Measurements from ENCODE around the gene LMO4. TPM values are rescaled to one million over a fixed set of nuclear protein-coding genes. Genes with fewer than 3 reads are reported as not detected.

Gene LMO4
- total and polyA plus RNA-seq, 4 donors: 115 to 173 (median 149) TPM

DNA sequence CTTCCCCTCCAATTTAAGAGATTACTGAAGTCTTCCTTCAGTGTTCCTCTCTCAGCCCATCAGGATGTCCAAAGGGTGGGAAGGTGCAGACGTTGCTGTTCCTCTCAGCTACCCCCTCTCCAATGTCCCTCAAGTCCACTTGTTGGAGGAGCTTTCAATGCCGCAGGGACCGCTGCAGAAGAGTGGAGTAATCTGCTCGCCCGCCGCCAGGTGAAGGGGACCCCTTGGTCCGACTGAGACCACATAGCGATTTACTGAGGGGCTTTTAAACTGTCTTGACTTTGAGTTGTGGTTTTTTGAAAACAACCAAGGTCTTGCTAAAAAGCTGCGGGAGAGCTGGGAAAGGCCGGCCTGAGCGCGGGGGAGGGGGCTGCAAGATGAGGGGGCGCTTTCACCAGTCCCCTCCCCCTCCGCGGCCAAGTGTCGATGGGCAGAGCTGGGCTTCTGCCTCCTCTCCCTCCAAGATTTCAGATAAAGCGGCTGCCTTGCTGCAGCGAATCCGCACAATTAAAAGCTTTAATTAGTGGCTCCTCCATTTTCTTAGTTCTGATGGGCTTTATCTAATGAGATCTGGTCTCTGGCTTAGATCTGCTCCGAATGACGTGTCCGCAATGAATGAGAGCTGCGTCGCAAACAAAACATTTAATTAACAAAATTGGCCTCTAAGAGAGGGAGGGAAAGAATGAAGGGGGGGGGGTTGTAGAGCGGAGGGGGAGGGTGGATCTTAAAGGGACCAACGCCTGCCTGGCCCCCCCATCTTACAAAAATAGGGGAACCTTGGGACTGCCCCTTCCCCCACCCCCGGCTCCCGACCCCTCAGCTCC is 5.9 kb downstream of the LMO4 start:
- peak in 3 of 6 donors; percentile 39 to 85 (median 77) for DNase-seq (ENCODE audit: low read depth in 4 of 6, low spot score in 6 of 6)
- Histone ChIP-seq H3K27me3 (ENCODE audit: control insufficient read depth, insufficient read depth, low read length) (peaks cover 2% of the 10 kb centered on the region), H3K27ac (ENCODE audit: low read depth, low read length) (peak overlapping the region; percentile 80), H3K9me3 (ENCODE audit: control insufficient read depth, insufficient read depth, low read length) (no peaks in the 10 kb centered on the region), H3K36me3 (ENCODE audit: control insufficient read depth, insufficient read depth, low read length) (peaks cover 6% of the 10 kb centered on the region), H3K4me1 (ENCODE audit: control insufficient read depth, insufficient read depth, low read length) (peaks cover 17% of the 10 kb centered on the region), H3K4me3 (ENCODE audit: low read depth, low read length) (peak overlapping the region; percentile 76)
- WGBS (ENCODE audit: insufficient coverage): 3% methylated on average over 20 of the region's 28 CpGs

DNA sequence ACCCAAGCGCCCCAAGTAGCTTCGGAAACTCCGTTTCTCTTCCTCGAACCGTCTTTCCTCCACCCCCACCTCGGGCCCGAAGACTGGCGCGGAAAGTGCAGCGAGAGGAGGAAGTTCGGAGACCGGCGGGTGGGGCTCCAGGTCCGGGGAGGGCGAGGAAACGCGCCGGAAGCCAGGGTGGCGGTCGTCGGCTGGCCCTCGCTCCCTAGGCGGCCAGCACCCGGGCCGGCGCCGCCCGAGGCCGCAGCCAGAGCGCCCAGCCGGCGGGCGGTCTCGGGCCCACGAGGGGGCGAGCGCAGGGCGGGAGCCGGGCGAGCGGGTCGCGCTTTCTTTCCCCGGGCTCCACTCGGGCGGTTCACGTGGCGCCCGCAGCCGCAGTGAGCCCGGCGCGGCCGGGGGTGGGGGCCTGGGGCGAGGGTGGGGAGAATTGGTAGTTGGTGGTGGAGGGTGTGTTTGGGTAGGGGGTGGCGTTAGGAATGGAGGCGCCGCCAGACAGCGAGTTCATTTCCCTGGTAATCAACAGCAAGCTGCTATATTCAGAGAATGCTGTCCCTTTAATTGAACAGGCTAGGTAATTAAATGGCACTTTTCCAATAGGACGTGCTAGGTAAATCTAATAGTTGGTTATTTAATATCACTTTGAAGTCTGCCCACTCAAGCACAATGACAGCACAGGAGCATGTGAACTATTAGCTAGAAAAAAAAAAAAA is 6.7 kb downstream of the LMO4 start:
- under 1% methylated on average over 38 of the region's 60 CpGs for WGBS (ENCODE audit: insufficient coverage)
- H3K36me3 ChIP-seq (ENCODE audit: control insufficient read depth, insufficient read depth, low read length): peaks cover 6% of the 10 kb centered on the region
- H3K27me3 ChIP-seq (ENCODE audit: control insufficient read depth, insufficient read depth, low read length): peaks cover 2% of the 10 kb centered on the region
- H3K27ac ChIP-seq (ENCODE audit: low read depth, low read length): peak overlapping the region; percentile 75
- H3K4me3 ChIP-seq (ENCODE audit: low read depth, low read length): peak overlapping the region; percentile 76
- no peaks in the 10 kb centered on the region for H3K9me3 ChIP-seq (ENCODE audit: control insufficient read depth, insufficient read depth, low read length)
- peak in 2 of 6 donors; percentile 70 to 81 for DNase-seq (ENCODE audit: low read depth in 4 of 6, low spot score in 6 of 6)
- H3K4me1 ChIP-seq (ENCODE audit: control insufficient read depth, insufficient read depth, low read length): peaks cover 17% of the 10 kb centered on the region

DNA sequence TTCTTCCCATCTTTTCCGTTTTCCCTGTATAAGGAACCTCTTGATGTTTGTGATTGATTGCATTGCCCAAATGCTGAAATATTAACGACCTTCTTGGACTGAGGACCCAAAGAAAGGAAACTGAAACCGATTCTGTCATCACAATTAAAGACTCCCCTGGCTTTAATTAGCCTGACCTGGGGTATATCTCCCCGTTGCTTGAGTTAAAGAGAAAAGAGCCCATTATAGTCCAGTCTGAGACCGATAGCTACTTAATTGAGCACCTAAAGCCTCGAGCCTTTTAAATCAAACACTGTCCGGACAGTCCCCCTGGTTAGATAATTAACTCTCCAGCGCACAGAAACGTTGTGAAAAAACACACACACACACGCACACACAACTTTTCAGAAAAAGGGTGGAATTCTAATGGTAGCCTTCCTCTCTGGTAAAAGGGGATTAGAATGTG is 8.0 kb downstream of the LMO4 start:
- WGBS (ENCODE audit: insufficient coverage): 31% methylated on average over 3 of the region's 10 CpGs
- Histone ChIP-seq H3K27ac (ENCODE audit: low read depth, low read length) (peak overlapping the region; percentile 2), H3K9me3 (ENCODE audit: control insufficient read depth, insufficient read depth, low read length) (no peaks in the 10 kb centered on the region), H3K27me3 (ENCODE audit: control insufficient read depth, insufficient read depth, low read length) (peaks cover 2% of the 10 kb centered on the region), H3K36me3 (ENCODE audit: control insufficient read depth, insufficient read depth, low read length) (peaks cover 6% of the 10 kb centered on the region), H3K4me3 (ENCODE audit: low read depth, low read length) (peak overlapping the region; percentile 42), H3K4me1 (ENCODE audit: control insufficient read depth, insufficient read depth, low read length) (peaks cover 15% of the 10 kb centered on the region)
- DNase-seq (ENCODE audit: low read depth in 4 of 6, low spot score in 6 of 6): no peak

DNA sequence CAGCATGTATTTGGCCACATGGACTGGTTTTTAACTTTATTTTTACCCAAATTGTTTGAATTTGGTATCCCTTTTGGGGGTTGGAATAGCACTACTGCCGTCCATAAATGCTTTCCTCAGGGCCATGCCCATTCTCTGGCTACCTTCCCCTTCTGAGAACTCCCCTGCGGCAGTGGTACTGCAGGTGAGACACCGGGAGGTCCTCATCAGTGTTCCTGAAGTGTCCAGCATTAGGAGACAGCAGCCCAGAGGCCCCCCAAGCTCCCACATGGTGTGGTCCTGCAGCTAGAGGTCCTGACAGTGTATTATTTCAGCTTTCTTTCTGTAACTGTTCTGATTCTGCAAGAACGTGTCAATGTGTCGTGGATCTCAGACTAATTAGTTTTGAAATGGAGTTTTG is 8.9 kb downstream of the LMO4 start:
- Histone ChIP-seq H3K36me3 (ENCODE audit: control insufficient read depth, insufficient read depth, low read length) (peaks cover 2% of the 10 kb centered on the region), H3K27me3 (ENCODE audit: control insufficient read depth, insufficient read depth, low read length) (no peaks in the 10 kb centered on the region), H3K9me3 (ENCODE audit: control insufficient read depth, insufficient read depth, low read length) (no peaks in the 10 kb centered on the region), H3K27ac (ENCODE audit: low read depth, low read length) (no peak overlapping the region), H3K4me3 (ENCODE audit: low read depth, low read length) (no peak overlapping the region), H3K4me1 (ENCODE audit: control insufficient read depth, insufficient read depth, low read length) (peaks cover 10% of the 10 kb centered on the region)
- 95% methylated on average over 3 of the region's 5 CpGs for WGBS (ENCODE audit: insufficient coverage)
- DNase-seq (ENCODE audit: low read depth in 4 of 6, low spot score in 6 of 6): no peak

DNA sequence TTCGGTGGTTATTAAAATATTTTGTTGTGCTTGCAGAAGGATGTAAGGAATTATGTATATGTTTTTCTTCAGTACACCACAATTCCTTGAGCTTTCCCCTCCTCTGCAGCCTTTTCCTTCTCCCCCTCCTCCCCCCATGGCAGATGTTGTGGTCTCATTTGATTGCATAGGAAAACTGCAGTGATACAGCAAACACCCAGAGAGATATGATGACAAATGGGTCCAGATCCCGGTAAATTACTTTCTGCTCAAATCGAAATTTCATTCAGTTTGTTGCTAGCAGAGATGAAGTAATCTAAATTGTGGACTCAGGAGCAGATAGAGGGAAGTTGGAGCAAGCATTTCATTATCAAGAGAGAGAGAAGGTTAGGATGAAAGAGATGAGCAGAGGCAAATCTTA is 9.9 kb downstream of the LMO4 start:
- Histone ChIP-seq H3K27me3 (ENCODE audit: control insufficient read depth, insufficient read depth, low read length) (no peaks in the 10 kb centered on the region), H3K4me1 (ENCODE audit: control insufficient read depth, insufficient read depth, low read length) (peaks cover 10% of the 10 kb centered on the region), H3K9me3 (ENCODE audit: control insufficient read depth, insufficient read depth, low read length) (no peaks in the 10 kb centered on the region), H3K27ac (ENCODE audit: low read depth, low read length) (no peak overlapping the region), H3K4me3 (ENCODE audit: low read depth, low read length) (no peak overlapping the region), H3K36me3 (ENCODE audit: control insufficient read depth, insufficient read depth, low read length) (peaks cover 2% of the 10 kb centered on the region)
- peak in 1 of 6 donors; percentile 72 for DNase-seq (ENCODE audit: low read depth in 4 of 6, low spot score in 6 of 6)
- WGBS (ENCODE audit: insufficient coverage): 87% methylated on average over 2 of the region's 3 CpGs

DNA sequence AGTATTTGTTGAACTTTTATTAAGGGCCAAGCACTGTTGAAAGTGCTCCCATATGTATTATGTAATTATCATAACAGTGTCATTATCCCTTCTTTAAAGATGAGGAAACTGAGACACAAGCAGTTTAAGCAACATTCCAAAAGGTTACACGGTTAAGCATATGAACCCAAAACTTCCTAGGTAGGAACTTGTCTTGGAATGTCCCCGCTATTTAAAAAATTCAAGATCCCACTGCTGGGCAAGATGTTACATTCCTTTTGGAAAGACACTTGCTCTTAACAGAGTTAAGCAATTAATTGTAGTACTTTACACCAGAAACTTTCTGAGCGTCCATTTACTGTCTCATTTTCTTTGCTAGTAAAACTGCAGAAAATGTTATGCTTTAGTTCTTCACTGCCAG is 15.6 kb downstream of the LMO4 start:
- Histone ChIP-seq H3K27me3 (ENCODE audit: control insufficient read depth, insufficient read depth, low read length) (no peaks in the 10 kb centered on the region), H3K4me1 (ENCODE audit: control insufficient read depth, insufficient read depth, low read length) (no peaks in the 10 kb centered on the region), H3K27ac (ENCODE audit: low read depth, low read length) (no peak overlapping the region), H3K4me3 (ENCODE audit: low read depth, low read length) (no peak overlapping the region), H3K9me3 (ENCODE audit: control insufficient read depth, insufficient read depth, low read length) (no peaks in the 10 kb centered on the region), H3K36me3 (ENCODE audit: control insufficient read depth, insufficient read depth, low read length) (peaks cover 2% of the 10 kb centered on the region)
- DNase-seq (ENCODE audit: low read depth in 4 of 6, low spot score in 6 of 6): no peak
- WGBS (ENCODE audit: insufficient coverage): no CpG with 5 or more reads among the region's 3 CpGs

DNA sequence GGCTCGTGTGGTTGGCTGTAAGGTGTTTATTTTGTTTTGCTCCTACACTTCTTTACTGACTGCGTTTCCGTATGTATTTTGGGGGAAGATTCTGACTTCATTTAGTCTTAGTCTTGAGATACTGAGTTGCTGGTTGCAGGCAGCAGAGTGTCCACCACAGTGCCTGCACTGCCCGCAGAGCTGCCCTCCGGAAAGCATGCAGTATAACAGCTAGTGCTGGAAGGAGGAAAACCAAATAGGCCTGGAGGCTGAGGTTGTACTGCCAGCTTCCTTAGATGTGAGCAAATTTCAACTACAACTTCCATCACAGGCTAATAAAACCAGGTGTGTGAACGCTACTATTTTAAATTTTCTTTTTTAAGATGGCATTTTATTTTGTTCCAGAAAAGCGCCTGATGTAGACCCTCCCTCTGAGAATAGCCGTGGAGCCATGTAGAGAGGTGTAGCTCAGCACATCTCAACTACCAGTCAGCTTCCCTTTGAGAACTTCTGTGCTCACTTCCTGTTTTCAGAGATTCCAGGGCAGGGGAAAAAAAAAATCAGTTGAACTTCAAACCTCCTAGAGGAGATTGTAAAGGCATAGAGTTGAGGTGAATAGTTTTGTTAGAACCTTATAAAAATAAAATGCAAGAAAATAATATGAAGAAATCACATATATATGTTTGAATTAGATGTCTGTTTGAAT is 17.6 kb downstream of the LMO4 start:
- no peak overlapping the region for H3K27ac ChIP-seq (ENCODE audit: low read depth, low read length)
- H3K27me3 ChIP-seq (ENCODE audit: control insufficient read depth, insufficient read depth, low read length): no peaks in the 10 kb centered on the region
- H3K4me3 ChIP-seq (ENCODE audit: low read depth, low read length): no peak overlapping the region
- H3K4me1 ChIP-seq (ENCODE audit: control insufficient read depth, insufficient read depth, low read length): no peaks in the 10 kb centered on the region
- H3K36me3 ChIP-seq (ENCODE audit: control insufficient read depth, insufficient read depth, low read length): peaks cover 2% of the 10 kb centered on the region
- H3K9me3 ChIP-seq (ENCODE audit: control insufficient read depth, insufficient read depth, low read length): no peaks in the 10 kb centered on the region
- 100% methylated on average over 2 of the region's 8 CpGs for WGBS (ENCODE audit: insufficient coverage)
- no peak for DNase-seq (ENCODE audit: low read depth in 4 of 6, low spot score in 6 of 6)

DNA sequence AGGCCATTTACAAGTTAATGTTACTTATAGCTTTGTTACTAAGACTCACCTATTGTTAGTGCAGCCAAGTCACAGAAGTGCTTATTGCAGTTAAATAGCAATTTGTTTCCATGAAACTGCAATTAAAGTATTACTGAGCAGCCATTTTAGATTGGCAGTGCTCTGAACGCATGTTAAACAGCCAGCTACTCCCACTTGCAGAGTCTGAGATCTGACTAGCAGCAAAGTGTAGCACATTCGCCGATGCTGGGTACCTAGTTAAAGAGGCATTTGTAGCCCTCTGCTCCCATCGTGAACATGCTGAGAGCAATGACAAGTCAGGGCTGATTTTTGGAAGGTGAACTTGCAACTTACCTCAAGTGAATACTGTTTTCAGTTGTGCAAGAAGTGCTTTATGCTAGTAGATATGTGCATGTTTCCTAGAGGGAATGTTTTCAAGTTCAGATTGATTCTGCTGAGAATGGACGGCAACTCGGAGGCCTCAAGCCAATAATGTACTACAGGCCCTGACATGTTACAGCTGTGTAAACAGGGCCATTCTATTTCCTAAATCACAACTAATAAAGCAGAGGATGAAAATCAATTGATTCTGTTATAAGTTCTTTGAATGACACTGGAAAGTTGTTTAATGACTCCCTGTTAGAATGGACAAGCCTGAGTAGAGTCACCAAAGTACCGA is 19.8 kb downstream of the LMO4 start:
- no peaks in the 10 kb centered on the region for H3K9me3 ChIP-seq (ENCODE audit: control insufficient read depth, insufficient read depth, low read length)
- no peak overlapping the region for H3K27ac ChIP-seq (ENCODE audit: low read depth, low read length)
- no peak overlapping the region for H3K4me3 ChIP-seq (ENCODE audit: low read depth, low read length)
- H3K4me1 ChIP-seq (ENCODE audit: control insufficient read depth, insufficient read depth, low read length): no peaks in the 10 kb centered on the region
- peaks cover 2% of the 10 kb centered on the region for H3K36me3 ChIP-seq (ENCODE audit: control insufficient read depth, insufficient read depth, low read length)
- H3K27me3 ChIP-seq (ENCODE audit: control insufficient read depth, insufficient read depth, low read length): no peaks in the 10 kb centered on the region
- WGBS (ENCODE audit: insufficient coverage): 50% methylated on average over 4 of the region's 7 CpGs
- peak in 1 of 6 donors; percentile 69 for DNase-seq (ENCODE audit: low read depth in 4 of 6, low spot score in 6 of 6)

DNA sequence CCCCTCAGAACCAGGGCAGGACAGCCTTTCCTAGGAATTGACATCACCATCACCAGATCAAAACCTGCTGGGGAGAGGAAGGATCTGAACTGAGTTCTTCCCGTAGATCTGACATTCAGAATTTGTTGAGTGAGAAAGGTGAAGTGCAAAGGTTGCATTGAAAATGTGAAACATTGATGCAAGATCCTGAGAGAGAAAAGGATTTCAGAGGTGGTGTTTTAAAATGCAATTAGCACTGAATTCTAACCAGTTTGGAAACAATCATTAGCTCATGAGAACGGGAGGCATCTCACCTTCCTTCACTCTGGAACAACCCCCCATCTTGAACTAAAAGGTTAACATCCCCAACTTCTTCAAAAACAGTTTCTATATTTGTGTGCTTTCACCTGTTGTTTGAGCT is 20.4 kb downstream of the LMO4 start:
- no peaks in the 10 kb centered on the region for H3K27me3 ChIP-seq (ENCODE audit: control insufficient read depth, insufficient read depth, low read length)
- H3K4me3 ChIP-seq (ENCODE audit: low read depth, low read length): no peak overlapping the region
- no peaks in the 10 kb centered on the region for H3K9me3 ChIP-seq (ENCODE audit: control insufficient read depth, insufficient read depth, low read length)
- H3K27ac ChIP-seq (ENCODE audit: low read depth, low read length): no peak overlapping the region
- 50% methylated on average over 1 of the region's 2 CpGs for WGBS (ENCODE audit: insufficient coverage)
- no peak for DNase-seq (ENCODE audit: low read depth in 4 of 6, low spot score in 6 of 6)
- peaks cover 2% of the 10 kb centered on the region for H3K36me3 ChIP-seq (ENCODE audit: control insufficient read depth, insufficient read depth, low read length)
- no peaks in the 10 kb centered on the region for H3K4me1 ChIP-seq (ENCODE audit: control insufficient read depth, insufficient read depth, low read length)

Data from spinal cord (tissue), 10 donors.